ENCODE measurements around the gene EEFSEC. TPM values are rescaled to one million over a fixed set of nuclear protein-coding genes. Genes with fewer than 3 reads are reported as not detected.

Gene EEFSEC
- total and polyA plus RNA-seq, 2 experiments from 2014 or later, result 10.1 to 16.2 TPM

DNA sequence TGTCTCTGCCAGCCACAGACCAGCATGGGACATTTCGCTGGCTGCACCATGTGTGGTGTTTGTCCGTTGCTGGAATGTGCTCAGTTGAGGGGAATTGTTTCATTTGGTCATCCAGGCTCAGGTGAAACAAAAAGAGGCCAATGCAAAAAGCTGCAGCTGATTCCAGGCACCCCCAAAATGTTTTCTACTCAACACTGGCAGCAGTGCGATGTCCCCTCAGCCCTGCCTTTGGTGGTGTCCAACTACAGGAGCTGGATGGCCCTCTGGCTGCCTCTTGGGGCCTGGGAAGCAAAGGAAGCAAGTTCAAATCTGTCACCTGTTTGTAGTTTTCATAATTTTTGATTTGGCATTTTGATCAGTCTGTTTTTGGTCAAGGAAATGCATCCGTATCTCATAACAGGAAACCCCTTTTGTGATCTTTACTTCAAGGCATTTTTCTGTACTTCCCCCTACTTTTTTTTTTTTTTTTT lies 141.8 kb downstream of the EEFSEC start:
- ATAC-seq (no peak), DNase-seq (ENCODE audit: low spot score) (no peak)
- peaks cover 6% of the 10 kb centered on the region for H3K27me3 Mint-ChIP-seq (ENCODE audit: insufficient read depth, low read depth, poor library complexity)
- H3K9me3 Mint-ChIP-seq, result no peaks in the 10 kb centered on the region; the same call in 2 of the 3 replicates
- H3K4me1 ChIP-seq (ENCODE audit: insufficient read depth), result no peaks in the 10 kb centered on the region
- TF ChIP-seq ZNF114 (CRISPR knock-in tag; IDR thresholded peaks at IDR 0.05), result no peak
- no peak for TF ChIP-seq EZH2phosphoT487 (IDR thresholded peaks at IDR 0.05; ENCODE audit: unreplicated experiment)
- TF ChIP-seq, protein P1, sequence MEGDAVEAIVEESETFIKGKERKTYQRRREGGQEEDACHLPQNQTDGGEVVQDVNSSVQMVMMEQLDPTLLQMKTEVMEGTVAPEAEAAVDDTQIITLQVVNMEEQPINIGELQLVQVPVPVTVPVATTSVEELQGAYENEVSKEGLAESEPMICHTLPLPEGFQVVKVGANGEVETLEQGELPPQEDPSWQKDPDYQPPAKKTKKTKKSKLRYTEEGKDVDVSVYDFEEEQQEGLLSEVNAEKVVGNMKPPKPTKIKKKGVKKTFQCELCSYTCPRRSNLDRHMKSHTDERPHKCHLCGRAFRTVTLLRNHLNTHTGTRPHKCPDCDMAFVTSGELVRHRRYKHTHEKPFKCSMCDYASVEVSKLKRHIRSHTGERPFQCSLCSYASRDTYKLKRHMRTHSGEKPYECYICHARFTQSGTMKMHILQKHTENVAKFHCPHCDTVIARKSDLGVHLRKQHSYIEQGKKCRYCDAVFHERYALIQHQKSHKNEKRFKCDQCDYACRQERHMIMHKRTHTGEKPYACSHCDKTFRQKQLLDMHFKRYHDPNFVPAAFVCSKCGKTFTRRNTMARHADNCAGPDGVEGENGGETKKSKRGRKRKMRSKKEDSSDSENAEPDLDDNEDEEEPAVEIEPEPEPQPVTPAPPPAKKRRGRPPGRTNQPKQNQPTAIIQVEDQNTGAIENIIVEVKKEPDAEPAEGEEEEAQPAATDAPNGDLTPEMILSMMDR (conservative IDR thresholded peaks at IDR 0.05; ENCODE audit: low read depth in 2 of 2), result no peak
- TF ChIP-seq ZNF331 (CRISPR knock-in tag; IDR thresholded peaks at IDR 0.05; ENCODE audit: low read depth), result no peak
- no peak for TF ChIP-seq EZH2 (IDR thresholded peaks at IDR 0.05; ENCODE audit: low read depth, unreplicated experiment)
- no peak for TF ChIP-seq POLR2AphosphoS5 (IDR thresholded peaks at IDR 0.05; ENCODE audit: low read depth)
- TF ChIP-seq NANOG (IDR thresholded peaks at IDR 0.05; ENCODE audit: borderline replicate concordance), result no peak
- TF ChIP-seq STAT1 (IDR thresholded peaks at IDR 0.05; ENCODE audit: unreplicated experiment), result no peak
- TF ChIP-seq, protein P2, sequence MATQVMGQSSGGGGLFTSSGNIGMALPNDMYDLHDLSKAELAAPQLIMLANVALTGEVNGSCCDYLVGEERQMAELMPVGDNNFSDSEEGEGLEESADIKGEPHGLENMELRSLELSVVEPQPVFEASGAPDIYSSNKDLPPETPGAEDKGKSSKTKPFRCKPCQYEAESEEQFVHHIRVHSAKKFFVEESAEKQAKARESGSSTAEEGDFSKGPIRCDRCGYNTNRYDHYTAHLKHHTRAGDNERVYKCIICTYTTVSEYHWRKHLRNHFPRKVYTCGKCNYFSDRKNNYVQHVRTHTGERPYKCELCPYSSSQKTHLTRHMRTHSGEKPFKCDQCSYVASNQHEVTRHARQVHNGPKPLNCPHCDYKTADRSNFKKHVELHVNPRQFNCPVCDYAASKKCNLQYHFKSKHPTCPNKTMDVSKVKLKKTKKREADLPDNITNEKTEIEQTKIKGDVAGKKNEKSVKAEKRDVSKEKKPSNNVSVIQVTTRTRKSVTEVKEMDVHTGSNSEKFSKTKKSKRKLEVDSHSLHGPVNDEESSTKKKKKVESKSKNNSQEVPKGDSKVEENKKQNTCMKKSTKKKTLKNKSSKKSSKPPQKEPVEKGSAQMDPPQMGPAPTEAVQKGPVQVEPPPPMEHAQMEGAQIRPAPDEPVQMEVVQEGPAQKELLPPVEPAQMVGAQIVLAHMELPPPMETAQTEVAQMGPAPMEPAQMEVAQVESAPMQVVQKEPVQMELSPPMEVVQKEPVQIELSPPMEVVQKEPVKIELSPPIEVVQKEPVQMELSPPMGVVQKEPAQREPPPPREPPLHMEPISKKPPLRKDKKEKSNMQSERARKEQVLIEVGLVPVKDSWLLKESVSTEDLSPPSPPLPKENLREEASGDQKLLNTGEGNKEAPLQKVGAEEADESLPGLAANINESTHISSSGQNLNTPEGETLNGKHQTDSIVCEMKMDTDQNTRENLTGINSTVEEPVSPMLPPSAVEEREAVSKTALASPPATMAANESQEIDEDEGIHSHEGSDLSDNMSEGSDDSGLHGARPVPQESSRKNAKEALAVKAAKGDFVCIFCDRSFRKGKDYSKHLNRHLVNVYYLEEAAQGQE (IDR thresholded peaks at IDR 0.05; ENCODE audit: unreplicated experiment), result no peak
- no peak for TF ChIP-seq JUNB (IDR thresholded peaks at IDR 0.05; ENCODE audit: unreplicated experiment)
- TF ChIP-seq, protein P3, sequence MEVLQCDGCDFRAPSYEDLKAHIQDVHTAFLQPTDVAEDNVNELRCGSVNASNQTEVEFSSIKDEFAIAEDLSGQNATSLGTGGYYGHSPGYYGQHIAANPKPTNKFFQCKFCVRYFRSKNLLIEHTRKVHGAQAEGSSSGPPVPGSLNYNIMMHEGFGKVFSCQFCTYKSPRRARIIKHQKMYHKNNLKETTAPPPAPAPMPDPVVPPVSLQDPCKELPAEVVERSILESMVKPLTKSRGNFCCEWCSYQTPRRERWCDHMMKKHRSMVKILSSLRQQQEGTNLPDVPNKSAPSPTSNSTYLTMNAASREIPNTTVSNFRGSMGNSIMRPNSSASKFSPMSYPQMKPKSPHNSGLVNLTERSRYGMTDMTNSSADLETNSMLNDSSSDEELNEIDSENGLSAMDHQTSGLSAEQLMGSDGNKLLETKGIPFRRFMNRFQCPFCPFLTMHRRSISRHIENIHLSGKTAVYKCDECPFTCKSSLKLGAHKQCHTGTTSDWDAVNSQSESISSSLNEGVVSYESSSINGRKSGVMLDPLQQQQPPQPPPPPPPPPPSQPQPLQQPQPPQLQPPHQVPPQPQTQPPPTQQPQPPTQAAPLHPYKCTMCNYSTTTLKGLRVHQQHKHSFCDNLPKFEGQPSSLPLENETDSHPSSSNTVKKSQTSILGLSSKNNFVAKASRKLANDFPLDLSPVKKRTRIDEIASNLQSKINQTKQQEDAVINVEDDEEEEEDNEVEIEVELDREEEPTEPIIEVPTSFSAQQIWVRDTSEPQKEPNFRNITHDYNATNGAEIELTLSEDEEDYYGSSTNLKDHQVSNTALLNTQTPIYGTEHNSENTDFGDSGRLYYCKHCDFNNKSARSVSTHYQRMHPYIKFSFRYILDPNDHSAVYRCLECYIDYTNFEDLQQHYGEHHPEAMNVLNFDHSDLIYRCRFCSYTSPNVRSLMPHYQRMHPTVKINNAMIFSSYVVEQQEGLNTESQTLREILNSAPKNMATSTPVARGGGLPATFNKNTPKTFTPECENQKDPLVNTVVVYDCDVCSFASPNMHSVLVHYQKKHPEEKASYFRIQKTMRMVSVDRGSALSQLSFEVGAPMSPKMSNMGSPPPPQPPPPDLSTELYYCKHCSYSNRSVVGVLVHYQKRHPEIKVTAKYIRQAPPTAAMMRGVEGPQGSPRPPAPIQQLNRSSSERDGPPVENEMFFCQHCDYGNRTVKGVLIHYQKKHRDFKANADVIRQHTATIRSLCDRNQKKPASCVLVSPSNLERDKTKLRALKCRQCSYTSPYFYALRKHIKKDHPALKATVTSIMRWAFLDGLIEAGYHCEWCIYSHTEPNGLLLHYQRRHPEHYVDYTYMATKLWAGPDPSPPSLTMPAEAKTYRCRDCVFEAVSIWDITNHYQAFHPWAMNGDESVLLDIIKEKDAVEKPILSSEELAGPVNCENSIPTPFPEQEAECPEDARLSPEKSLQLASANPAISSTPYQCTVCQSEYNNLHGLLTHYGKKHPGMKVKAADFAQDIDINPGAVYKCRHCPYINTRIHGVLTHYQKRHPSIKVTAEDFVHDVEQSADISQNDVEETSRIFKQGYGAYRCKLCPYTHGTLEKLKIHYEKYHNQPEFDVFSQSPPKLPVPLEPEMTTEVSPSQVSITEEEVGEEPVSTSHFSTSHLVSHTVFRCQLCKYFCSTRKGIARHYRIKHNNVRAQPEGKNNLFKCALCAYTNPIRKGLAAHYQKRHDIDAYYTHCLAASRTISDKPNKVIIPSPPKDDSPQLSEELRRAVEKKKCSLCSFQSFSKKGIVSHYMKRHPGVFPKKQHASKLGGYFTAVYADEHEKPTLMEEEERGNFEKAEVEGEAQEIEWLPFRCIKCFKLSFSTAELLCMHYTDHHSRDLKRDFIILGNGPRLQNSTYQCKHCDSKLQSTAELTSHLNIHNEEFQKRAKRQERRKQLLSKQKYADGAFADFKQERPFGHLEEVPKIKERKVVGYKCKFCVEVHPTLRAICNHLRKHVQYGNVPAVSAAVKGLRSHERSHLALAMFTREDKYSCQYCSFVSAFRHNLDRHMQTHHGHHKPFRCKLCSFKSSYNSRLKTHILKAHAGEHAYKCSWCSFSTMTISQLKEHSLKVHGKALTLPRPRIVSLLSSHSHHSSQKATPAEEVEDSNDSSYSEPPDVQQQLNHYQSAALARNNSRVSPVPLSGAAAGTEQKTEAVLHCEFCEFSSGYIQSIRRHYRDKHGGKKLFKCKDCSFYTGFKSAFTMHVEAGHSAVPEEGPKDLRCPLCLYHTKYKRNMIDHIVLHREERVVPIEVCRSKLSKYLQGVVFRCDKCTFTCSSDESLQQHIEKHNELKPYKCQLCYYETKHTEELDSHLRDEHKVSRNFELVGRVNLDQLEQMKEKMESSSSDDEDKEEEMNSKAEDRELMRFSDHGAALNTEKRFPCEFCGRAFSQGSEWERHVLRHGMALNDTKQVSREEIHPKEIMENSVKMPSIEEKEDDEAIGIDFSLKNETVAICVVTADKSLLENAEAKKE (CRISPR knock-in tag; IDR thresholded peaks at IDR 0.05), result no peak
- TF ChIP-seq, protein P4, sequence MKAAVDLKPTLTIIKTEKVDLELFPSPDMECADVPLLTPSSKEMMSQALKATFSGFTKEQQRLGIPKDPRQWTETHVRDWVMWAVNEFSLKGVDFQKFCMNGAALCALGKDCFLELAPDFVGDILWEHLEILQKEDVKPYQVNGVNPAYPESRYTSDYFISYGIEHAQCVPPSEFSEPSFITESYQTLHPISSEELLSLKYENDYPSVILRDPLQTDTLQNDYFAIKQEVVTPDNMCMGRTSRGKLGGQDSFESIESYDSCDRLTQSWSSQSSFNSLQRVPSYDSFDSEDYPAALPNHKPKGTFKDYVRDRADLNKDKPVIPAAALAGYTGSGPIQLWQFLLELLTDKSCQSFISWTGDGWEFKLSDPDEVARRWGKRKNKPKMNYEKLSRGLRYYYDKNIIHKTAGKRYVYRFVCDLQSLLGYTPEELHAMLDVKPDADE (IDR thresholded peaks at IDR 0.05), result no peak
- no peak for TF ChIP-seq CREB1 (CRISPR knock-in tag; IDR thresholded peaks at IDR 0.05; ENCODE audit: low read depth)
- no peak overlapping the region for H3K27ac ChIP-seq (ENCODE audit: low read depth)
- no peak overlapping the region for H3K4me3 Mint-ChIP-seq
- H3K79me2 ChIP-seq (replicated peaks; ENCODE audit: insufficient read depth), result no peaks in the 10 kb centered on the region
- H3K4me2 ChIP-seq, result no peak overlapping the region
- no peak overlapping the region for H3K4me3 ChIP-seq
- no peaks in the 10 kb centered on the region for H3F3A ChIP-seq (replicated peaks; ENCODE audit: low read depth)
- no peak overlapping the region for H2AFZ ChIP-seq
- H3K27me3 ChIP-seq (ENCODE audit: insufficient read depth), result no peaks in the 10 kb centered on the region
- no peak overlapping the region for H3K27ac Mint-ChIP-seq
- H3K36me3 ChIP-seq (ENCODE audit: insufficient read depth), result no peaks in the 10 kb centered on the region
- H3K4me1 Mint-ChIP-seq, result no peaks in the 10 kb centered on the region
- H3K9me2 ChIP-seq (ENCODE audit: insufficient read depth), result peaks cover 5% of the 10 kb centered on the region; the same call in 1 of the 2 replicates
- H4K20me1 ChIP-seq (replicated peaks; ENCODE audit: insufficient read depth), result no peaks in the 10 kb centered on the region
- no peaks in the 10 kb centered on the region; the same call in 2 of the 3 replicates for H3K36me3 Mint-ChIP-seq (ENCODE audit: low read depth)
